ENCODE results near the gene GRHL1. TPM values are rescaled to one million over a fixed set of nuclear protein-coding genes. Genes with fewer than 3 reads are reported as not detected.
A peak's percentile ranks its signal among the peaks of the same experiment; 100 is the strongest.

Gene GRHL1
- total and polyA plus RNA-seq, 2 of the 8 experiments (the other 6 are each of a cell fraction or from before 2014, with no cell fraction given), result 1.3 to 3.6 TPM

DNA sequence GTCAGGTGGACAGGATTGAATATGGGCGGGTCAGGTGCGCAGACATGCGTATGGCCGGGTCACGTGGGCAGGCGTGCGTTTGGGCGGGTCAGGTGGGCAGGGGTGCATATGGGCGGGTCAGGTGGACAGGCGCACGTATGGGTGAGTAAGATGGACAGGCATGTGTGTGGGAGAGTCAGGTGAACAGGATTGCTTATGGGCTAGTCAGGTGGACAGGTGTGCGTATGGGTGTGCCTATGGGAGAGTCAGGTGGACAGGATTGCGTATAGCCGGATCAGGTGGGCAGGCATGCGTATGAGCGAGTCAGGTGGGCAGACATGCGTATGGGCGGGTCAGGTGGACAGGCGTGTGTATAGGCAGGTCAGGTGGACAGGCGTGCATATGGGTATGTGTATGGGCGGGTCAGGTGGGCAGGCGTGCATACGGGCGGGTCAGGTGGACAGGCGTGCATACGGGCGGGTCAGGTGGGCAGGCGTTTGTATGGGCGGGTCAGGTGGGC lies 61.5 kb downstream of the GRHL1 start:
- no peak overlapping the region for H4K91ac ChIP-seq (replicated peaks; ENCODE audit: insufficient read length, low read length)
- H4K8ac ChIP-seq (ENCODE audit: extremely low read depth, insufficient read depth, low read length), result no peak overlapping the region
- H3K18ac ChIP-seq (ENCODE audit: extremely low read depth, low read length), result no peak overlapping the region
- TF ChIP-seq KDM4A (IDR thresholded peaks at IDR 0.05; ENCODE audit: low read depth, low read length, severe bottlenecking), result no peak
- TF ChIP-seq TEAD4 (IDR thresholded peaks at IDR 0.05; ENCODE audit: low read depth, low read length), result no peak
- TF ChIP-seq HDAC2 (IDR thresholded peaks at IDR 0.05; ENCODE audit: borderline replicate concordance in 1 of 2, low read depth in 2 of 2, low read length in 2 of 2), result no peak
- no peak for TF ChIP-seq RFX5 (IDR thresholded peaks at IDR 0.05; ENCODE audit: borderline replicate concordance, low read depth, low read length)
- no peak for TF ChIP-seq GTF2F1 (IDR thresholded peaks at IDR 0.05; ENCODE audit: borderline replicate concordance, low read depth, low read length)
- TF ChIP-seq, protein P1, sequence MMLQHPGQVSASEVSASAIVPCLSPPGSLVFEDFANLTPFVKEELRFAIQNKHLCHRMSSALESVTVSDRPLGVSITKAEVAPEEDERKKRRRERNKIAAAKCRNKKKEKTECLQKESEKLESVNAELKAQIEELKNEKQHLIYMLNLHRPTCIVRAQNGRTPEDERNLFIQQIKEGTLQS (IDR thresholded peaks at IDR 0.05; ENCODE audit: insufficient read depth, low read depth, low read length), result no peak
- no peak for TF ChIP-seq SAP30 (IDR thresholded peaks at IDR 0.05; ENCODE audit: insufficient read depth, insufficient replicate concordance, low read length)
- no peak for TF ChIP-seq RXRA (IDR thresholded peaks at IDR 0.05; ENCODE audit: insufficient read depth, low read depth, low read length)
- no peak for TF ChIP-seq TBP (IDR thresholded peaks at IDR 0.05; ENCODE audit: low read depth, low read length)
- TF ChIP-seq JUND (IDR thresholded peaks at IDR 0.05; ENCODE audit: low read length), result no peak
- no peak for TF ChIP-seq BACH1 (IDR thresholded peaks at IDR 0.05; ENCODE audit: low read length)
- no peak overlapping the region for H2BK12ac ChIP-seq (ENCODE audit: low read depth, low read length)
- no peak overlapping the region for H3K9ac ChIP-seq (replicated peaks in 1 of 4; ENCODE audit: extremely low read depth in 1 of 4, low read depth in 3 of 4, low read length in 3 of 4)
- ChIA-PET CTCF (ENCODE audit: partially characterized antibody) (no interaction called here), POLR2A (ENCODE audit: partially characterized antibody) (no interaction called here)
- no peak overlapping the region for H3K27ac ChIP-seq (ENCODE audit: low read depth, low read length)
- H2BK5ac ChIP-seq (ENCODE audit: low read depth, low read length), result no peak overlapping the region
- no peak overlapping the region for H2BK20ac ChIP-seq (ENCODE audit: low read length)
- no peaks in the 10 kb centered on the region for H3K4me1 ChIP-seq (replicated peaks in 1 of 4; ENCODE audit: control insufficient read depth in 3 of 4, insufficient read depth in 4 of 4, low read length in 3 of 4)
- no peaks in the 10 kb centered on the region; a peak in 1 of 4 replicates for H3K9me3 ChIP-seq (ENCODE audit: insufficient read depth in 2 of 2, low read depth in 1 of 2, low read length in 1 of 2)
- H2AFZ ChIP-seq (ENCODE audit: low read length), result no peak overlapping the region
- no peaks in the 10 kb centered on the region for H3K36me3 ChIP-seq (ENCODE audit: control insufficient read depth in 2 of 4, insufficient read depth in 4 of 4, low read length in 3 of 4)
- H4K5ac ChIP-seq (ENCODE audit: insufficient read length, low read depth, low read length), result no peak overlapping the region
- H3K23me2 ChIP-seq (ENCODE audit: low read depth, low read length), result peaks cover 3% of the 10 kb centered on the region; the same call in 1 of the 2 replicates
- no peaks in the 10 kb centered on the region for H3K79me1 ChIP-seq (ENCODE audit: low read depth, low read length)
- FAIRE-seq, result no peak
- H3K79me2 ChIP-seq (ENCODE audit: control insufficient read depth in 1 of 2, insufficient read depth in 2 of 2, low read length in 2 of 2), result no peaks in the 10 kb centered on the region
- H2BK15ac ChIP-seq (ENCODE audit: low read length), result 0 out of 2 replicates have a peak overlapping the region, but pooled peaks have one; percentile 31
- H3K56ac ChIP-seq (replicated peaks; ENCODE audit: insufficient read length, low read depth, low read length), result no peak overlapping the region
- H3K14ac ChIP-seq (ENCODE audit: insufficient read length), result no peak overlapping the region
- H3K27me3 ChIP-seq (replicated peaks in 1 of 4; ENCODE audit: control insufficient read depth in 3 of 4, extremely low read depth in 1 of 4, insufficient read depth in 3 of 4, low read length in 3 of 4), result no peaks in the 10 kb centered on the region
- H4K20me1 ChIP-seq (replicated peaks in 1 of 2; ENCODE audit: control insufficient read depth in 1 of 2, insufficient read depth in 2 of 2, low read length in 2 of 2), result peaks cover 0 to 2% of the 10 kb centered on the region in 2 experiments
- H3K4me2 ChIP-seq (ENCODE audit: insufficient read depth in 1 of 2, low read depth in 2 of 2, low read length in 2 of 2), result no peak overlapping the region
- H3K4ac ChIP-seq (replicated peaks; ENCODE audit: insufficient read length, low read depth, low read length), result no peak overlapping the region
- H3K23ac ChIP-seq (ENCODE audit: insufficient read length), result no peak overlapping the region
- no peak overlapping the region for H2AK5ac ChIP-seq (ENCODE audit: low read depth, low read length)
- 86% methylated on average over 29 of the region's 29 CpGs; no CpG with 5 or more reads in 1 of the 2 experiments for WGBS, 2 experiments (ENCODE audit: extremely low coverage in 1 of 2, insufficient coverage in 1 of 2, insufficient read length in 1 of 2, insufficient replicate concordance in 2 of 2, low coverage in 1 of 2, low lambda C conversion rate in 2 of 2, missing lambda C conversion rate in 1 of 2)
- no peak overlapping the region for H3K4me3 ChIP-seq (ENCODE audit: extremely low read depth in 1 of 4, insufficient read depth in 2 of 4, low read depth in 3 of 4, low read length in 4 of 4)
- H2BK120ac ChIP-seq (replicated peaks; ENCODE audit: low read depth, low read length), result no peak overlapping the region
- DNase-seq (ENCODE audit: low read depth in 1 of 2, low spot score in 2 of 2), result no peak

Data from H1 (cell line).